ENCODE data around the gene PCBD2. TPM values are rescaled to one million over a fixed set of nuclear protein-coding genes. Genes with fewer than 3 reads are reported as not detected.
"Not testable (repeated sequence)": the region's sequence is repeated elsewhere in the genome, so short reads cannot be mapped to it uniquely, and the experiment has no call there.

PCBD2 gene
- total RNA-seq, 2 experiments from 2014 or later = 13.6 to 14.7 TPM

DNA sequence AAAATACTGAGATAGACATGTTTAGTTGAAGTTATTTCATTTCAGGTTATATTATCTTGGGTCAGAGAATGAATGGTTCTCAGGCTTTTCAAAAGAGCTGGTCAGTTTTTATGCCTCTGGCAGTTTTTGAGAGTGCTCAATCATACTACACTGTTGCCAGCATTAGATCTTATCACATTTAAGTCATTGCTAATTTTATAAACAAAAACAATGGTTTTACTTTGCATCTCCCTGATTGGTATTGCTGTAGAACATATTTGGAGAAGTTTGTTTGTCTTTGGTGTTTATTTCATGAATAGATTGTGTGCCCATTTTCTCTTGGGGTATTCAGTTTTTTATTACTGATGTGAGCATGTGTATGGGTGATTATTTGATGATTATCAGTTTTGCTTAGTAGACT, 64.2 kb downstream of the PCBD2 start:
- ChIA-PET POLR2A (no interaction called here), CTCF (no interaction called here)
- H3K36me3 Mint-ChIP-seq (ENCODE audit: low read depth) = peaks cover 5% of the 10 kb centered on the region
- H3K27me3 Mint-ChIP-seq = no peaks in the 10 kb centered on the region
- H3K4me1 Mint-ChIP-seq = peaks cover 16% of the 10 kb centered on the region
- H3K4me3 Mint-ChIP-seq = no peak overlapping the region
- no peaks in the 10 kb centered on the region for H3K9me3 Mint-ChIP-seq
- no peak overlapping the region for H3K27ac Mint-ChIP-seq
- DNase-seq = no peak

DNA sequence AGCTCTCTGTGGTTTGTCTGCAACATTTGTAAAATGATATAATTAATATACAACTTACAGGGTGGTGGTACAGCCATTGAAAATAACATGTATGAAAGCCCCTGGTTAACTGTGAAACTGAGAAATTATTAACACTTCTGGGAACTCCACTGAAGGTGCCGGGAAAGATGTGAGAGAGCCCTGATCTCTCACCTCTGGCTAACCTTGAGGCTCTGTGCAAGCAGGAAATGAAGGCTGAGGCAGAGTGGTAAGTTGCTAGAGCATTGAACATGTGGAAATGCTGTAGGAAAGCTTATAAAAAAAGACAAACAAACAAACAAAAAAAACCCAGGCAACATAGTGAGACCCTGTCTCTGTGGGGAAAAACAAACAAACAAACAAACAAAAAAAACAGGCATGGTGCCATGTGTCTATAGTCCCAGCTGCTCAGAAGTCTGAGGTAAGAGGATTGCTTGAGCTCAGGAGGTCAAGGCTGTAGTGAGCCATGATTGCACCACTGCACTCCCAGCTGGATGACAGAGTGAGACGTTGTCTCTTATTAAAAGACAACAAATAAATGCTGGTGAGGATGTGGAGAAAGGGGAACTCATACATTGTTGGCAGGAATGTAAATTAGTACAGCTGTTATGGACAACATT, 70.3 kb downstream of the PCBD2 start:
- no peaks in the 10 kb centered on the region for H3K27me3 Mint-ChIP-seq
- H3K4me1 Mint-ChIP-seq = no peaks in the 10 kb centered on the region
- no peak overlapping the region for H3K27ac Mint-ChIP-seq
- H3K9me3 Mint-ChIP-seq = peaks cover 20% of the 10 kb centered on the region
- CTCF ChIA-PET = no interaction called here
- no peak overlapping the region for H3K4me3 Mint-ChIP-seq
- H3K36me3 Mint-ChIP-seq (ENCODE audit: low read depth) = peaks cover 10% of the 10 kb centered on the region
- POLR2A ChIA-PET = no interaction called here
- DNase-seq = no peak

DNA sequence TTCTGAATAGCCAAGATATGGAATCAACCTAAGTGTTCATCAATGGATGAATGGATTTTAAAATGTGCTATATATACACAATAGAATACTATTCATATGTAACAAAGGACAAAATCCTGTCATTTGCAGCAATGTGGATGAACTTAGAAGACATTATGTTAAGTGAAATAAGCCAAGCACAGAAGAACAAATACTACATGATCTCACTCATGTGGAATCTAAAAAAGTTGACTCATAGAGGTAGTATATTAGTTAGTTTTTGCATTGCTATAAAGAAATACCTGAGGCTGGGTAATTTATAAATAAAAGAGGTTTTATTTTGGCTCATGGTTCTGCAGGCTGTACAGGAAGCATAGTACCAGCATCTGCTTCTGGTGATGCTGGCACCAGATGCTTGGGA, 70.9 kb downstream of the PCBD2 start:
- CTCF ChIA-PET = no interaction called here
- no peak overlapping the region for H3K27ac Mint-ChIP-seq

DNA sequence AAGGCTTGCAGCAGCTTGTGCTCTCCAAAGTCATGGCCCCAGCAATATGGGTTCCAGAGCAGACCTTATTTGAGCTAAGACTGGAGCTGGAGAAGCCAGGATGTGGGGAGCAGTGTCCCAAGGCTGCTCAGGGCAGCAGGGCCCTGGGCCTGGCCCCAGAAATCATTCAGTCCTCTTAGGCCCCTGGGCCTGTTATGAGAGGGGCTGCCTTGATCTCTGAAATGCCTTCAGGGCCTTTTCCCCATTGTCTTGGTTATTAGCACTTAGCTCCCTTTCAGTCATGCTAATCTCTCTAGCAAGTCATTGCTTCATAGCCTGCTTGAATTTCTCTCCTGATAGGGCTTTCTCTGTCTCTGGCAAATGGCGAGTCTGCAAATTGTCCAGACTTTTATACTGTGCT, 71.9 kb downstream of the PCBD2 start:
- Mint-ChIP-seq H3K4me3 (no peak overlapping the region), H3K9me3 (peaks cover 26% of the 10 kb centered on the region), H3K4me1 (no peaks in the 10 kb centered on the region), H3K36me3 (ENCODE audit: low read depth) (peaks cover 18% of the 10 kb centered on the region), H3K27me3 (no peaks in the 10 kb centered on the region), H3K27ac (no peak overlapping the region)
- no peak for DNase-seq
- ChIA-PET POLR2A (no interaction called here), CTCF (interaction anchor here (0.6 kb wide), 1 partner anchor 346 kb away, joined by 4 read pairs; no protein-coding TSS in a partner anchor)

More for the DNA sequence above, 70.9 kb downstream of the PCBD2 start:
- Mint-ChIP-seq H3K4me3 (no peak overlapping the region), H3K36me3 (ENCODE audit: low read depth) (peaks cover 14% of the 10 kb centered on the region), H3K9me3 (peaks cover 20% of the 10 kb centered on the region), H3K4me1 (no peaks in the 10 kb centered on the region), H3K27me3 (no peaks in the 10 kb centered on the region)
- POLR2A ChIA-PET = no interaction called here
- DNase-seq = no peak

DNA sequence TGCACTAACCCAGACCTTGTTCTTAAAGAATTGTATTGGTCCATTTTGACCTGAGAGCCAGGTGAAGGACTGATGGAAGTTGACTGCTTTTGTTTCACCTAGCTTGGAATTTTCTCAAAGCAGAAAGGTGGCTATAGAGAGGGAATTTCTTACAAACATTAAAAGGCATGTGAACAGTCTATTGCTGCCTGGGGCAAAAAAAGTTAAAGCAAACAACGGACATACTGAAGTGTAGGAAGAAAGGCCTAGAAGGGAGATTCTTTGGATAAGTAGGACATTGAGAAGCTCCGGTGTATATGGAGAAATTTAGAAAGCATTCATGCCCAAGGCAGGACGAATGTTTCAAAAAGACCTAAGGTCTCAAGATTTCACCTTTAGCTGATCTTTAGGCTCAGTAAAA, 74.5 kb downstream of the PCBD2 start:
- Mint-ChIP-seq H3K4me1 (no peaks in the 10 kb centered on the region), H3K27ac (no peak overlapping the region), H3K4me3 (no peak overlapping the region), H3K27me3 (no peaks in the 10 kb centered on the region), H3K9me3 (peaks cover 33% of the 10 kb centered on the region), H3K36me3 (ENCODE audit: low read depth) (peaks cover 21% of the 10 kb centered on the region)
- DNase-seq = no peak
- POLR2A ChIA-PET = interaction anchor here (0.6 kb wide), 1 partner anchor 241 kb away, joined by 3 read pairs; the partner anchor contains the start of gene CAMLG
- CTCF ChIA-PET = no interaction called here

DNA sequence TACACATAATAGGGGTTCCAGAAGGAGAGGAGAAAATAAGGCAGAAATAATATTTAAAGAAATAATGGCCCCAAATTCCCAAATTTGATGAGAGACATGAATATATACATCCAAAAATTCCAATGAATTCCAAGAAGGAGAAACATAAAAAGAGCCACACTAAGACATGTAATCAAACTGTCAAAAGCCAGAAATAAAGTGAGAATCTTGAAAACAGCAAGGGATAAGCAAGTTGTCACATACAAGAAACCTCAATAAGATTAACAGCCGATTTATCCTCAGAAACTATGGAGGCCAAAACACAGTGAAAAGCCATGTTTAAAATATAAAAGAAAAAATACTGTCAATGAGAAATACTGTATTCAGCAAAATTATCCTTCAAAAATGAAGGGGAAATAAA, 77.3 kb downstream of the PCBD2 start:
- no peak overlapping the region for H3K4me3 Mint-ChIP-seq
- peaks cover 25% of the 10 kb centered on the region for H3K9me3 Mint-ChIP-seq
- no peaks in the 10 kb centered on the region for H3K4me1 Mint-ChIP-seq
- H3K27me3 Mint-ChIP-seq = peaks cover 2% of the 10 kb centered on the region
- H3K27ac Mint-ChIP-seq = no peak overlapping the region
- ChIA-PET POLR2A (no interaction called here), CTCF (no interaction called here)
- no peak for DNase-seq
- peaks cover 12% of the 10 kb centered on the region for H3K36me3 Mint-ChIP-seq (ENCODE audit: low read depth)

DNA sequence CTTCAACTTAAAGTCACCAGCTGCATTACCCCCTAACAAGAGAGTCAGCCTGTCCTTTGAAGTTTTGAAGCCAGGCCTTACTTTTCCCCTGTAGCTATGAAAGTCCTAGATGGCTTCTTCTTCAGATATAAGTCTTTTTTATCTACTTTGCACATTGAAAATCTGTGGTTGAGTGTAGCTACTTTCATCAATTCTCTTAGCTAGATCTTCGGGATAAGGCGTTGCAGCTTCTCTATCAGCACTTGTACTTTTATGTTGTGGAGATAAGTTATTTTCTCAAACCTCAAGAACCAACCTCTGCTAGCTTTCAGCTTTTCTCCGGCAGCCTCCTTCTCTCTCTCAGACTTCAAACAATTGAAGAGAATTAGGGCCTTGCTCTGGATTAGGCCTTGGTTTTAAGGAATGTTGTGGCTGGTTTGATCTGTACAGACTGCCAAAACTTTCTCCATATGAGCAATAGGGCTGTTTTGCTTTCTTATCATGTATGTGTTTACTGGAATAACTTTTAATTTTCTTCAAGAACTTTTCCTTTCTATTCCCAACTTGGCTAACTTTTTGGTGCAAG, 84.4 kb downstream of the PCBD2 start:
- DNase-seq = no peak
- no peaks in the 10 kb centered on the region for H3K4me1 Mint-ChIP-seq
- ChIA-PET POLR2A (no interaction called here), CTCF (no interaction called here)
- H3K27ac Mint-ChIP-seq = no peak overlapping the region
- peaks cover 6% of the 10 kb centered on the region for H3K27me3 Mint-ChIP-seq
- H3K4me3 Mint-ChIP-seq = no peak overlapping the region
- H3K36me3 Mint-ChIP-seq (ENCODE audit: low read depth) = no peaks in the 10 kb centered on the region
- H3K9me3 Mint-ChIP-seq = no peaks in the 10 kb centered on the region

DNA sequence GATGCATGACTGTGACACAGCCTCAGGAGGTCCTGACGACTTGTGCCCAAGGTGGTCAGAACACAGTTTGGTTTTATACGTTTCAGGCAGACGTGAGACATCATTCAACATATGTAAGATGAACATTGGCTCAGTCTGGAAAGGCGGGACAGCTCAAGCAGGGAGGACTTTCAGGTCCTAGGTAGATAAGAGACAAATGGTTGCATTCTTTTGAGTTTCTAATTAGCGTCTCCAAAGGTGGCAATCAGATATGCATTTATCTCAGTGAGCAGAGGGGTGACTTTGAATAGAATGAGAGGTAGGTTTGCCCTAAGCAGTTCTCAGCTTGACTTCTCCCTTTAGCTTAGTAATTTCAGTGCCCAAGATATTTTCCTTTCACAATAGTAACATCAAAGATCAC, 85.3 kb downstream of the PCBD2 start:
- H3K27me3 Mint-ChIP-seq = peaks cover 10% of the 10 kb centered on the region
- H3K9me3 Mint-ChIP-seq; H3K27ac Mint-ChIP-seq; CTCF ChIA-PET; POLR2A ChIA-PET; H3K4me1 Mint-ChIP-seq; DNase-seq; H3K4me3 Mint-ChIP-seq; H3K36me3 Mint-ChIP-seq (ENCODE audit: low read depth): not testable (repeated sequence)

DNA sequence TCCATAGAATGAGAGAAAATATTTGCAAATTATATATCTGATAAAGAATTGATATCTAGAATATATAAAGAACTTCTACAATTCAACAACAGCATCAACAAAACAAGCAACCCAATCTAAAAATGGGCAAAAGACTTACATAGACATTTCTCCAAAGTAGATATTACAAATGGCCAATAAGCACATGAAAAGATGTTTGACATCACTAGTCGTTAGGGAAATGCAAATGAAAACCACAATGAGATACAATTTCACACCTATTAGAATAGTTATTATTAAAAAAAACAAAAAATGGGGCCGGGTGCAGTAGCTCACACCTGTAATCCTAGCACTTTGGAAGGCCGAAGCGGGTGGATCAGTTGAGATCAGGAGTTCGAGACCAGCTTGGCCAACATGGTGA, 87.2 kb downstream of the PCBD2 start:
- ChIA-PET POLR2A (no interaction called here), CTCF (no interaction called here)
- Mint-ChIP-seq H3K9me3 (no peaks in the 10 kb centered on the region), H3K27ac (no peak overlapping the region), H3K36me3 (ENCODE audit: low read depth) (no peaks in the 10 kb centered on the region), H3K27me3 (peaks cover 9% of the 10 kb centered on the region), H3K4me1 (no peaks in the 10 kb centered on the region), H3K4me3 (no peak overlapping the region)
- no peak for DNase-seq

DNA sequence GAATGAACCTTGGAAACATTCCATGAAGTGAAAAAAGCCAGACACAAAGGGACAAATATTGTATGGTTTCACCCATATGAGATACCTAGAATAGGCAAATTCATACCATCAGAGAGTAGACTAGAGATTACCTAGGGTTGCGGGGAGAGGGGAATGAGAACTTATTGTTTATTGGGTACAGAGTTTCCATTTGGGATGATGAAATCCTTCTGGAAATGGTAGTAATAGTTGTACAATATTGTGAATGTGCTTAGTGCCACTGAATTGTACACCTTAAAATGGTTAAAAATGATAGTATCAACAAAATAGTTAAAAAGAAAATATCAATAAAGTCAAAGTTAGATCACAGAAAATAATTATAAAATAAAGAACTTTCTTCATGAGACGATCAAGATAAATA, 88.2 kb downstream of the PCBD2 start:
- Mint-ChIP-seq H3K27ac (no peak overlapping the region), H3K36me3 (ENCODE audit: low read depth) (no peaks in the 10 kb centered on the region), H3K4me1 (no peaks in the 10 kb centered on the region), H3K27me3 (peaks cover 9% of the 10 kb centered on the region), H3K4me3 (no peak overlapping the region), H3K9me3 (peaks cover 2% of the 10 kb centered on the region)
- ChIA-PET POLR2A (no interaction called here), CTCF (no interaction called here)
- DNase-seq = no peak

DNA sequence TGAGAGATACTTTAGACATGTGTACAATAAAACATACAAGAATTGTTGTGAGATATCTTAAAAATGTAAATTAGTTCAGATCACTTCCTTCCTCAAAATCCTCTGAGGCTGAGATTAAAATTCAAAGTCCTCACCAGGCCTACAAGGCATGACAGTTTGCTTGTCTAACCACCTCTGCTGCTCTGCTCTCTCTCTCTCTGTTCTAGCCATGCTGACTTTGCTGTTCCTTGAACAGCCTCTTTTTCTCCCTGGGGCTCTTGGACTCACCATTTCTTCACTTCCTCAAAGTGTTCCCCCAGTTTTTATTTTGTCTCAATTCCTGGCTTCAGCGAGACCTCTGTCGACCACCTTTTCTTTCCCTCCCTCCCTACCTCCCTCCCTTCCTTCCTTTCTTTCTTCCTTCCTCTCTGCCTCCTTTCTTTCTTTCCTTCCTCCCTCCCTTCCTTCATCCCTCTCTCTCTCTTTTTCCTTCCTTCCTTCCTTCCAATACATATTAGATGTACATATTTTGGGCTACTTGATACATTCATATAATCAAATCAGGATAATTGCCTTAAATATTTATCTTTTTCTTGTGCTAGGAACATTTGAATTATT, 89.7 kb downstream of the PCBD2 start:
- ChIA-PET POLR2A (no interaction called here), CTCF (interaction anchor here (1.2 kb wide), 1 partner anchor 15 kb away, joined by 3 read pairs; no protein-coding TSS in a partner anchor)
- H3K9me3 Mint-ChIP-seq = peaks cover 2% of the 10 kb centered on the region
- H3K4me1 Mint-ChIP-seq = no peaks in the 10 kb centered on the region
- no peak for DNase-seq
- no peaks in the 10 kb centered on the region for H3K36me3 Mint-ChIP-seq (ENCODE audit: low read depth)
- H3K4me3 Mint-ChIP-seq = no peak overlapping the region
- no peak overlapping the region for H3K27ac Mint-ChIP-seq
- peaks cover 9% of the 10 kb centered on the region for H3K27me3 Mint-ChIP-seq

DNA sequence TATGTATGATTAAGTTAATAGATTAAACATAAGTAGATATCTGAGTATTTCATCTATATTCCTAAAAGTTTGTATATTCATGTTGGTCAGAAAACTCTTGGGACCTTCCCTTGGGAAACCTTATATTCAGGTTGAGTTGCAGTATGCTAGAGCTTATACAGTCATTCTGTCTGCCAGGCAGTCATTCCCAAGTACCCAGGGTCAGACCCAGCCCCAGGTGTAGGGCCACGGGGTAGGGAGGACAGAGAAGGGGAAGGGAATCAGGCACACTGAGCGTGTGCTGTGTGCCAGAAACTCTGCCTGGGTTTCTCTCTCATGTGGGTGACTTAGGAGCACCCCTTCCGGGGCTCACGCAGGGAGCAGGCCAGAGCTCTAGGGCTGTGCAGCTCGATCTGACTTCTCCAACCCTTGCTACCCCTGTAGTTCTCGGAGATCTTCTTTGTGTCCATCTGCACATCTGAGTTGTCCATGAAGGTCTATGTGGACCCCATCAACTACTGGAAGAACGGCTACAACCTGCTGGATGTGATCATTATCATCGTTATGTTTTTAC, 91.0 kb downstream of the PCBD2 start:
- H3K4me3 Mint-ChIP-seq = no peak overlapping the region
- H3K27ac Mint-ChIP-seq = no peak overlapping the region
- no peaks in the 10 kb centered on the region for H3K4me1 Mint-ChIP-seq
- CTCF ChIA-PET = interaction anchor here (1.2 kb wide), 1 partner anchor 13 kb away, joined by 3 read pairs; no protein-coding TSS in a partner anchor
- DNase-seq = no peak
- no peaks in the 10 kb centered on the region for H3K36me3 Mint-ChIP-seq (ENCODE audit: low read depth)
- H3K9me3 Mint-ChIP-seq = peaks cover 2% of the 10 kb centered on the region
- peaks cover 9% of the 10 kb centered on the region for H3K27me3 Mint-ChIP-seq
- POLR2A ChIA-PET = no interaction called here

DNA sequence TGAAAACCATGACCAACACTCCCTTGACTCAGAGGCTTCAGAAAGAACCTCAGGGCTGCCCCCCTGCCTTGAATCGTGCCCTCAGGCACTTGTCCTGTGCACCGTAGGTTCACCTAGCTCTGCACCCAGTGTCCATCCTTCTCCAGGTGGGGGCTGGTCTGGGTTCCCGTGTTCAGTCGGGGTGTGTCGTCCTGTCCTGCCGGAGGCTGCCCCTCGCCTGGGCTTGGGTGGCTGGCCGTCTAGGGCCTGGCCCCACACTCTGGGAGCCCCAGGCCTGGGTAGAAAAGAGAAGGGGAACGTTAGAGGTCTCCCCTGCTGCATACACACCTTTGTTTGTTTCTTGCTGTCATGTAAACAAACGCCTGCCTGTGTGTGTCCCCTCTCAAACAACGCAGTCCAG, 92.1 kb downstream of the PCBD2 start:
- CTCF ChIA-PET = no interaction called here
- no peaks in the 10 kb centered on the region for H3K36me3 Mint-ChIP-seq (ENCODE audit: low read depth)
- H3K27ac Mint-ChIP-seq = no peak overlapping the region
- peaks cover 2% of the 10 kb centered on the region for H3K9me3 Mint-ChIP-seq
- no peak for DNase-seq
- H3K4me1 Mint-ChIP-seq = no peaks in the 10 kb centered on the region
- POLR2A ChIA-PET = interaction anchor here (1.0 kb wide), 1 partner anchor 9 kb away, joined by 3 read pairs; no protein-coding TSS in a partner anchor
- no peak overlapping the region for H3K4me3 Mint-ChIP-seq
- H3K27me3 Mint-ChIP-seq = peaks cover 6% of the 10 kb centered on the region

DNA sequence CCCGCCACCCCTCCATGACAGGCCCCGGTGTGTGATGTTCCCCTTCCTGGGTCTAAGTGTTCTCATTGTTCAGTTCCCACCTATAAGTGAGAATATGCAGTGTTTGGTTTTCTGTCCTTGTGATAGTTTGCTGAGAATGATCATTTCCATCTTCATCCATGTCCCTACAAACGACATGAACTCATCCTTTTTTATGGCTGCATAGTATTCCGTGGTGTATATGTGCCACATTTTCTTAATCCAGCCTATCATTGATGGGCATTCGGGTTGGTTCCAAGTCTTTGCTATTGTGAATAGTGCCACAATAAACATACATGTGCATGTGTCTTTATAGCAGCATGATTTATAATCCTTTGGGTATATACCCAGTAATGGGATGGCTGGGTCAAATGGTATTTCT, 93.1 kb downstream of the PCBD2 start:
- H3K4me1 Mint-ChIP-seq; CTCF ChIA-PET; POLR2A ChIA-PET; H3K36me3 Mint-ChIP-seq (ENCODE audit: low read depth); H3K9me3 Mint-ChIP-seq; H3K27me3 Mint-ChIP-seq; H3K27ac Mint-ChIP-seq; H3K4me3 Mint-ChIP-seq; DNase-seq: not testable (repeated sequence)
